ENCODE measurements around the gene C19orf44.
A peak's percentile ranks its signal among the peaks of the same experiment; 100 is the strongest.

Gene C19orf44

GRCh38 chr19:16455489-16455888, 40.7 kb upstream of the C19orf44 start:
- peak overlapping the region; percentile 76; the same call in 1 of the 2 replicates for H3K27ac ChIP-seq
- ChIA-PET POLR2A (ENCODE audit: low non-redundant PET) (no interaction called here), CTCF (no interaction called here)
- TF ChIP-seq CTCF (conservative IDR thresholded peaks at IDR 0.05; ENCODE audit: low read depth) = no peak
- DNase-seq (ENCODE audit: low spot score) = no peak

- ChIA-PET POLR2A (ENCODE audit: low non-redundant PET) (no interaction called here), CTCF (no interaction called here)
- peak overlapping the region; percentile 76 for H3K27ac ChIP-seq
- no peak for TF ChIP-seq CTCF (conservative IDR thresholded peaks at IDR 0.05; ENCODE audit: low read depth)
- no peak for DNase-seq (ENCODE audit: low spot score)
Measured at GRCh38 chr19:16456652-16457194, 39.5 kb upstream of the C19orf44 start.

GRCh38 chr19:16457195-16457953, 38.8 kb upstream of the C19orf44 start:
- CTCF ChIA-PET = interaction anchor here (0.7 kb wide), 1 partner anchor 10 kb away, joined by 3 read pairs; no protein-coding TSS in a partner anchor
- peak overlapping the region; percentile 76 for H3K27ac ChIP-seq
- no peak for TF ChIP-seq CTCF (conservative IDR thresholded peaks at IDR 0.05; ENCODE audit: low read depth)
- no peak for DNase-seq (ENCODE audit: low spot score)
- POLR2A ChIA-PET (ENCODE audit: low non-redundant PET) = no interaction called here

GRCh38 chr19:16457954-16458331, 38.3 kb upstream of the C19orf44 start:
- H3K27ac ChIP-seq = peak overlapping the region; percentile 76
- ChIA-PET CTCF (interaction anchor here (0.7 kb wide), 1 partner anchor 10 kb away, joined by 3 read pairs; no protein-coding TSS in a partner anchor), POLR2A (ENCODE audit: low non-redundant PET) (no interaction called here)
- DNase-seq (ENCODE audit: low spot score) = no peak
- TF ChIP-seq CTCF (conservative IDR thresholded peaks at IDR 0.05; ENCODE audit: low read depth) = no peak

- CTCF ChIA-PET = no interaction called here
- TF ChIP-seq CTCF (conservative IDR thresholded peaks at IDR 0.05; ENCODE audit: low read depth) = no peak
- DNase-seq (ENCODE audit: low spot score) = no peak
- POLR2A ChIA-PET (ENCODE audit: low non-redundant PET) = no interaction called here
- peak overlapping the region; percentile 76 for H3K27ac ChIP-seq
Measured at GRCh38 chr19:16458391-16459341, 37.5 kb upstream of the C19orf44 start.

GRCh38 chr19:16459680-16460079, 36.5 kb upstream of the C19orf44 start:
- TF ChIP-seq CTCF (conservative IDR thresholded peaks at IDR 0.05; ENCODE audit: low read depth) = no peak
- DNase-seq (ENCODE audit: low spot score) = no peak
- ChIA-PET POLR2A (ENCODE audit: low non-redundant PET) (no interaction called here), CTCF (no interaction called here)
- H3K27ac ChIP-seq = peak overlapping the region; percentile 78

Measured in RWPE1 (cell line).